NCI-H2107 treated with DMSO at 0.1 percent for 48 hours (cell line): ENCODE results near the gene CCL22.
"Not testable (repeated sequence)": the region's sequence is repeated elsewhere in the genome, so short reads cannot be mapped to it uniquely, and the experiment has no call there.

Experiments
- DNase-seq: peaks from one replicate; lab custom pipeline; 2025; ENCODE audit not compliant: unreplicated experiment; lab: John Stamatoyannopoulos, UW

The CCL22 gene

GRCh38 chr16:57374067-57374534, 15.5 kb downstream of the CCL22 start:
- no peak for DNase-seq

- not testable (repeated sequence) for DNase-seq
These were observed 16.4 kb downstream of the CCL22 start for GRCh38 chr16:57374925-57375465.

GRCh38 chr16:57376313-57376818, 17.8 kb downstream of the CCL22 start:
- DNase-seq, result no peak

- DNase-seq, result no peak
These were observed 18.7 kb downstream of the CCL22 start for GRCh38 chr16:57377080-57377841.

- no peak for DNase-seq
These were observed 21.0 kb downstream of the CCL22 start for GRCh38 chr16:57379579-57379978.

- no peak for DNase-seq
These were observed 22.3 kb downstream of the CCL22 start for GRCh38 chr16:57380671-57381462.

- no peak for DNase-seq
These were observed 23.4 kb downstream of the CCL22 start for GRCh38 chr16:57381791-57382534.

- DNase-seq, result no peak
These were observed 24.1 kb downstream of the CCL22 start for GRCh38 chr16:57382535-57383275.

- DNase-seq, result no peak
These were observed 25.0 kb downstream of the CCL22 start for GRCh38 chr16:57383276-57384247.

- no peak for DNase-seq
These were observed 25.9 kb downstream of the CCL22 start for GRCh38 chr16:57384248-57385070.

- DNase-seq, result no peak
These were observed 26.5 kb downstream of the CCL22 start for GRCh38 chr16:57385083-57385482.

GRCh38 chr16:57386381-57386951, 27.9 kb downstream of the CCL22 start:
- DNase-seq, result peak; percentile 78

GRCh38 chr16:57387598-57388354, 29.2 kb downstream of the CCL22 start:
- no peak for DNase-seq

GRCh38 chr16:57388359-57389086, 29.9 kb downstream of the CCL22 start:
- no peak for DNase-seq

- DNase-seq, result no peak
These were observed 30.5 kb downstream of the CCL22 start for GRCh38 chr16:57389087-57389468.

- no peak for DNase-seq
These were observed 32.2 kb downstream of the CCL22 start for GRCh38 chr16:57390636-57391295.
